GM19438 (cell line): Measurements from ENCODE around the gene LKAAEAR1.

Experiments
- ATAC-seq: cut with Tn5 transposase; IDR thresholded peaks from one replicate; pipeline ENCODE4 v1.9.1; 2021; ENCODE audit warnings: low read depth; ENCODE audit not compliant: unreplicated experiment

The LKAAEAR1 gene

GRCh38 chr20:64053841-64054661 is 30.1 kb downstream of the LKAAEAR1 start:
- ATAC-seq, result no peak

GRCh38 chr20:64052987-64053840 is 31.0 kb downstream of the LKAAEAR1 start:
- ATAC-seq, result no peak

GRCh38 chr20:64052326-64052722 is 31.9 kb downstream of the LKAAEAR1 start:
- no peak for ATAC-seq

- ATAC-seq, result no peak
These were observed 32.5 kb downstream of the LKAAEAR1 start for GRCh38 chr20:64051561-64052325.

- no peak for ATAC-seq
These were observed 33.2 kb downstream of the LKAAEAR1 start for GRCh38 chr20:64051033-64051452.

- ATAC-seq, result no peak
These were observed 33.8 kb downstream of the LKAAEAR1 start for GRCh38 chr20:64050261-64051032.

GRCh38 chr20:64049878-64050260 is 34.3 kb downstream of the LKAAEAR1 start:
- ATAC-seq, result no peak

- ATAC-seq, result no peak
These were observed 34.9 kb downstream of the LKAAEAR1 start, which contains the start of gene SOX18 for GRCh38 chr20:64049060-64049877. Gene SOX18 (minus strand): TSS chr20:64049639. CDS start chr20:64049516, 123 bp downstream.

GRCh38 chr20:64048402-64049044 is 35.7 kb downstream of the LKAAEAR1 start:
- ATAC-seq, result no peak

- ATAC-seq, result no peak
These were observed 36.2 kb downstream of the LKAAEAR1 start for GRCh38 chr20:64047968-64048401.

GRCh38 chr20:64047046-64047389 is 37.2 kb downstream of the LKAAEAR1 start:
- no peak for ATAC-seq

GRCh38 chr20:64045346-64046011 is 38.7 kb downstream of the LKAAEAR1 start:
- no peak for ATAC-seq

- no peak for ATAC-seq
These were observed 39.5 kb downstream of the LKAAEAR1 start for GRCh38 chr20:64044484-64045247.

GRCh38 chr20:64043768-64044167 is 40.4 kb downstream of the LKAAEAR1 start:
- no peak for ATAC-seq

- no peak for ATAC-seq
These were observed 42.0 kb downstream of the LKAAEAR1 start for GRCh38 chr20:64042054-64042781.

- no peak for ATAC-seq
These were observed 42.5 kb downstream of the LKAAEAR1 start for GRCh38 chr20:64041781-64042053.
